ENCODE data around the gene OR11L1.

- TF ChIP-seq ZNF548 (tag by site-specific recombination; IDR thresholded peaks at IDR 0.05) (no peak), ZNF510 (tag by site-specific recombination; IDR thresholded peaks at IDR 0.05; ENCODE audit: insufficient replicate concordance) (no peak), ZSCAN18 (tag by site-specific recombination; IDR thresholded peaks at IDR 0.05) (no peak), ZBTB49 (tag by site-specific recombination; IDR thresholded peaks at IDR 0.05; ENCODE audit: low read depth) (no peak), ZNF626 (tag by site-specific recombination; IDR thresholded peaks at IDR 0.05) (no peak)
Observed at GRCh38 chr1:247841796-247842195, at the start of gene OR11L1.

All from HEK293 (cell line).